H1 (cell line): ENCODE measurements around the gene AQP12A.
"Not testable (repeated sequence)": the region's sequence is repeated elsewhere in the genome, so short reads cannot be mapped to it uniquely, and the experiment has no call there.

ENCODE experiments used
- CEBPB ChIP-seq: IDR thresholded peaks from 2 replicates; pipeline ENCODE4 v1.6.1; 2012; ENCODE audit warnings: low read depth, low read length
- CHD2 ChIP-seq: IDR thresholded peaks from 2 replicates; pipeline ENCODE4 v1.6.1; 2012; ENCODE audit warnings: low read length, improper control_type of control experiment
- EZH2 ChIP-seq: fragments of 200-600 bp; sonication (generic); IDR thresholded peaks from 2 replicates; pipeline ENCODE4 v1.7.1; 2012; ENCODE audit warnings: low read depth, mild to moderate bottlenecking, moderate library complexity, low read length, inconsistent platforms; ENCODE audit not compliant: severe bottlenecking
- HDAC2 ChIP-seq, 2 experiments: fragments of 300-600 bp in 1 of 2; sonication (generic) in 1 of 2; IDR thresholded peaks; 2 replicates each; pipeline ENCODE4 v1.6.1; 2011 to 2012; ENCODE audit warnings: low read depth in 2 of 2, low read length in 2 of 2, mild to moderate bottlenecking in 2 of 2, moderate library complexity in 2 of 2, borderline replicate concordance in 1 of 2, inconsistent platforms in 1 of 2
- POLR2A ChIP-seq, 2 experiments: IDR thresholded peaks; 1 replicate in 1 of 2; 2 replicates in 1 of 2; pipeline ENCODE4 v1.6.1; 2011; ENCODE audit warnings: low read depth in 2 of 2, low read length in 2 of 2, mild to moderate bottlenecking in 2 of 2; ENCODE audit errors: control extremely low read depth in 1 of 2
- RNF2 ChIP-seq: fragments of 200-900, 300-1000 bp; sonication (generic); IDR thresholded peaks from 2 replicates; pipeline ENCODE4 v1.7.1; 2016; ENCODE audit warnings: borderline replicate concordance, low read depth, mild to moderate bottlenecking, antibody characterized with exemption, low read length; ENCODE audit not compliant: poor library complexity, severe bottlenecking; ENCODE audit errors: missing control alignments
- TF ChIP-seq, protein P1 (sequence below), 3 experiments: IDR thresholded peaks; 1 replicate in 2 of 3; 2 replicates in 1 of 3; pipeline versions ENCODE4 v1.5.1 to v1.6.1; 2011; ENCODE audit warnings: low read length in 3 of 3, mild to moderate bottlenecking in 3 of 3, inconsistent platforms in 2 of 3, low read depth in 1 of 3, moderate library complexity in 1 of 3; ENCODE audit not compliant: insufficient read depth in 1 of 3; ENCODE audit errors: control extremely low read depth in 1 of 3
- TF ChIP-seq, protein P2 (sequence below): IDR thresholded peaks from 2 replicates; pipeline ENCODE4 v1.6.1; 2011; ENCODE audit warnings: low read length, improper control_type of control experiment

DNA sequence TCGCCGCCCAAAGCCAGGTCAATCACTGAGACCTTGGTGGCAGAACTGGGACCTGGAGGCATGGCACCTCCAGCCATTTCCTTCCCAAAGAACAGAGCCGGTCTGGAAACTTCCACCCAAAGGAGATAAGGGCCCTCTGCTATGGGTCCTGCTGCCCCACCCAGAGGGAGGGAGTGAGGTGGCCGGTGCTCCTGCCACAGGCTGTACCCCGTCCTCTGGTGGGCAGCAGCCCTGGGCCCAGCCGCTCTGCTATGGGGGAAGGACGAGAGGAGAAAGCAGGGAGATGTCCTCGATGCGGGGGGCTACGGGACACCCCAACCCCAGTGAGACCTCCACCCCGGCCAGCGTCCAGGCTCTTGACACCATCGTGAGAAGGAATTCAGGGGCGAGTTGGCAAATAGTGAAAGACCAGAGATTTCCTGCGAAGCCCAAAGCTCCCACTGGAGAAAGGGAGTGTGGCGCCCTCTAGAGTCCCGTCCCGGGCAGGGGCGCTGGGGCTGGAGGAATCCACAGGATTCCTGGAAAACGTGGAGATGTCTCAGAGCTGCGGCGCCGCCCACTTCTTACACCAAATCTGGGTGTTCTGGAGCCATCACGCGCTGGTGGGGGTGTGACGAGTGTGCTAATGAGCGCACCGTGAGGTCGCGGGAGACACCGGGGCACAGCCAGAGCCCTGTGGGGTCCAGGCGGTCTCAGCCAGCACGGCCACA lies 7.3 kb downstream of the AQP12A start:
- TF ChIP-seq CEBPB; POLR2A (IDR thresholded peaks at IDR 0.05; ENCODE audit: control extremely low read depth in 1 of 2, low read depth in 2 of 2, low read length in 2 of 2); HDAC2 (IDR thresholded peaks at IDR 0.05; ENCODE audit: borderline replicate concordance in 1 of 2, low read depth in 2 of 2, low read length in 2 of 2); CHD2; RNF2; EZH2: not testable (repeated sequence)
- TF ChIP-seq, protein P1, sequence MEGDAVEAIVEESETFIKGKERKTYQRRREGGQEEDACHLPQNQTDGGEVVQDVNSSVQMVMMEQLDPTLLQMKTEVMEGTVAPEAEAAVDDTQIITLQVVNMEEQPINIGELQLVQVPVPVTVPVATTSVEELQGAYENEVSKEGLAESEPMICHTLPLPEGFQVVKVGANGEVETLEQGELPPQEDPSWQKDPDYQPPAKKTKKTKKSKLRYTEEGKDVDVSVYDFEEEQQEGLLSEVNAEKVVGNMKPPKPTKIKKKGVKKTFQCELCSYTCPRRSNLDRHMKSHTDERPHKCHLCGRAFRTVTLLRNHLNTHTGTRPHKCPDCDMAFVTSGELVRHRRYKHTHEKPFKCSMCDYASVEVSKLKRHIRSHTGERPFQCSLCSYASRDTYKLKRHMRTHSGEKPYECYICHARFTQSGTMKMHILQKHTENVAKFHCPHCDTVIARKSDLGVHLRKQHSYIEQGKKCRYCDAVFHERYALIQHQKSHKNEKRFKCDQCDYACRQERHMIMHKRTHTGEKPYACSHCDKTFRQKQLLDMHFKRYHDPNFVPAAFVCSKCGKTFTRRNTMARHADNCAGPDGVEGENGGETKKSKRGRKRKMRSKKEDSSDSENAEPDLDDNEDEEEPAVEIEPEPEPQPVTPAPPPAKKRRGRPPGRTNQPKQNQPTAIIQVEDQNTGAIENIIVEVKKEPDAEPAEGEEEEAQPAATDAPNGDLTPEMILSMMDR (IDR thresholded peaks at IDR 0.05; ENCODE audit: control extremely low read depth in 1 of 3, insufficient read depth in 1 of 3, low read depth in 1 of 3, low read length in 3 of 3): not testable (repeated sequence)
- TF ChIP-seq, protein P2, sequence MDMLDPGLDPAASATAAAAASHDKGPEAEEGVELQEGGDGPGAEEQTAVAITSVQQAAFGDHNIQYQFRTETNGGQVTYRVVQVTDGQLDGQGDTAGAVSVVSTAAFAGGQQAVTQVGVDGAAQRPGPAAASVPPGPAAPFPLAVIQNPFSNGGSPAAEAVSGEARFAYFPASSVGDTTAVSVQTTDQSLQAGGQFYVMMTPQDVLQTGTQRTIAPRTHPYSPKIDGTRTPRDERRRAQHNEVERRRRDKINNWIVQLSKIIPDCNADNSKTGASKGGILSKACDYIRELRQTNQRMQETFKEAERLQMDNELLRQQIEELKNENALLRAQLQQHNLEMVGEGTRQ: not testable (repeated sequence)
